ENCODE results near the gene IGF2BP3.

Gene IGF2BP3

GRCh38 chr7:23334482-23335056 is 135.7 kb downstream of the IGF2BP3 start:
- no peak overlapping the region for H3K27ac ChIP-seq
- H3K36me3 ChIP-seq (ENCODE audit: insufficient read depth): peaks cover 5% of the 10 kb centered on the region; the same call in 1 of the 2 replicates
- TF ChIP-seq CTCF (conservative IDR thresholded peaks at IDR 0.05; ENCODE audit: low read depth, low read length): no peak
- H3K4me1 ChIP-seq (ENCODE audit: low read depth, poor library complexity, severe bottlenecking): peaks cover 8% of the 10 kb centered on the region
- no peak overlapping the region for H2AFZ ChIP-seq (ENCODE audit: low read depth)
- no peak overlapping the region for H3K4me3 ChIP-seq (IDR thresholded peaks at IDR 0.05; ENCODE audit: insufficient read depth, low read depth, low read length)
- H3K9ac ChIP-seq: no peak overlapping the region
- peaks cover 13% of the 10 kb centered on the region; the same call in 1 of the 2 replicates for H3K79me2 ChIP-seq (ENCODE audit: insufficient read depth, low read depth)
- 0 out of 2 replicates have a peak, but pooled peaks cover 3% of the 10 kb centered on the region for H4K20me1 ChIP-seq (ENCODE audit: insufficient read depth)
- H3K4me2 ChIP-seq: no peak overlapping the region
- H3K27me3 ChIP-seq (ENCODE audit: insufficient read depth, low read depth): no peaks in the 10 kb centered on the region

- H3K27ac ChIP-seq: no peak overlapping the region
- H3K4me2 ChIP-seq: no peak overlapping the region
- H2AFZ ChIP-seq (ENCODE audit: low read depth): no peak overlapping the region
- H3K36me3 ChIP-seq (ENCODE audit: insufficient read depth): peaks cover 5% of the 10 kb centered on the region; the same call in 1 of the 2 replicates
- H3K4me1 ChIP-seq (ENCODE audit: low read depth, poor library complexity, severe bottlenecking): peaks cover 8% of the 10 kb centered on the region
- H3K79me2 ChIP-seq (ENCODE audit: insufficient read depth, low read depth): peaks cover 13% of the 10 kb centered on the region; the same call in 1 of the 2 replicates
- no peak overlapping the region for H3K4me3 ChIP-seq (IDR thresholded peaks at IDR 0.05; ENCODE audit: insufficient read depth, low read depth, low read length)
- no peak for TF ChIP-seq CTCF (conservative IDR thresholded peaks at IDR 0.05; ENCODE audit: low read depth, low read length)
- no peaks in the 10 kb centered on the region for H3K27me3 ChIP-seq (ENCODE audit: insufficient read depth, low read depth)
- H4K20me1 ChIP-seq (ENCODE audit: insufficient read depth): no peaks in the 10 kb centered on the region
- H3K9ac ChIP-seq: no peak overlapping the region
Observed at GRCh38 chr7:23333671-23334246, 136.5 kb downstream of the IGF2BP3 start.

- H3K4me2 ChIP-seq: no peak overlapping the region
- no peak for TF ChIP-seq CTCF (conservative IDR thresholded peaks at IDR 0.05; ENCODE audit: low read depth, low read length)
- no peaks in the 10 kb centered on the region for H3K27me3 ChIP-seq (ENCODE audit: insufficient read depth, low read depth)
- peaks cover 5% of the 10 kb centered on the region; the same call in 1 of the 2 replicates for H3K36me3 ChIP-seq (ENCODE audit: insufficient read depth)
- no peak overlapping the region for H3K9ac ChIP-seq
- no peak overlapping the region for H3K4me3 ChIP-seq (IDR thresholded peaks at IDR 0.05; ENCODE audit: insufficient read depth, low read depth, low read length)
- H4K20me1 ChIP-seq (ENCODE audit: insufficient read depth): no peaks in the 10 kb centered on the region
- H3K4me1 ChIP-seq (ENCODE audit: low read depth, poor library complexity, severe bottlenecking): peaks cover 8% of the 10 kb centered on the region
- peaks cover 13% of the 10 kb centered on the region; the same call in 1 of the 2 replicates for H3K79me2 ChIP-seq (ENCODE audit: insufficient read depth, low read depth)
- H3K27ac ChIP-seq: no peak overlapping the region
- no peak overlapping the region for H2AFZ ChIP-seq (ENCODE audit: low read depth)
Observed at GRCh38 chr7:23332910-23333612, 137.2 kb downstream of the IGF2BP3 start.

- Histone ChIP-seq H2AFZ (ENCODE audit: low read depth) (no peak overlapping the region), H4K20me1 (ENCODE audit: insufficient read depth) (no peaks in the 10 kb centered on the region), H3K27ac (no peak overlapping the region), H3K27me3 (ENCODE audit: insufficient read depth, low read depth) (no peaks in the 10 kb centered on the region), H3K79me2 (ENCODE audit: insufficient read depth, low read depth) (peaks cover 16% of the 10 kb centered on the region; the same call in 1 of the 2 replicates), H3K4me1 (ENCODE audit: low read depth, poor library complexity, severe bottlenecking) (peaks cover 8% of the 10 kb centered on the region), H3K4me3 (IDR thresholded peaks at IDR 0.05; ENCODE audit: insufficient read depth, low read depth, low read length) (no peak overlapping the region), H3K9ac (no peak overlapping the region), H3K36me3 (ENCODE audit: insufficient read depth) (peaks cover 8% of the 10 kb centered on the region; the same call in 1 of the 2 replicates), H3K4me2 (no peak overlapping the region)
- TF ChIP-seq CTCF (conservative IDR thresholded peaks at IDR 0.05; ENCODE audit: low read depth, low read length): no peak
Observed at GRCh38 chr7:23332193-23332592, 138.1 kb downstream of the IGF2BP3 start.

Data from KMS-11 (cell line).